Transverse colon (tissue), 4 donors: ENCODE results near the gene ARHGAP40. TPM values are rescaled to one million over a fixed set of nuclear protein-coding genes. Genes with fewer than 3 reads are reported as not detected.

ENCODE experiments used
- DNase-seq: peaks from one replicate; pipeline ENCODE4 v3.0.0-alpha.2; 2019
- H3K27ac ChIP-seq, 4 donors: fragments of 200-600 bp; sonication (generic); 2 replicates each; pipeline ENCODE4 v1.5.1; 2016 to 2018; ENCODE audit warnings: inconsistent platforms in 4 of 4
- H3K27me3 ChIP-seq: fragments of 200-600 bp; sonication (generic); 2 replicates; pipeline ENCODE4 v1.5.1; 2017; ENCODE audit warnings: inconsistent platforms
- H3K36me3 ChIP-seq, 4 donors: fragments of 200-600 bp; sonication (generic); 2 replicates each; pipeline ENCODE4 v1.5.1; 2017 to 2019; ENCODE audit warnings: inconsistent platforms in 4 of 4
- H3K4me1 ChIP-seq, 4 donors: fragments of 200-600 bp; sonication (generic); 2 replicates each; pipeline ENCODE4 v1.5.1; 2017 to 2020; ENCODE audit warnings: inconsistent platforms in 4 of 4
- H3K4me3 ChIP-seq, 4 donors: fragments of 200-600 bp; sonication (generic); 1 replicate in 1 of 4; 2 replicates in 3 of 4; pipeline versions ENCODE4 v1.5.1 to v1.6.1; 2017 to 2019; ENCODE audit warnings: inconsistent platforms in 4 of 4
- H3K9me3 ChIP-seq, 2 donors: fragments of 200-600 bp; sonication (generic); 2 replicates each; pipeline ENCODE4 v1.5.1; 2017 to 2019; ENCODE audit warnings: inconsistent platforms in 2 of 2
- CTCF ChIP-seq, 5 experiments: fragments of 200-600 bp in 3 of 5; fragments of 450-650 bp in 2 of 5; sonication (generic) in 3 of 5; IDR thresholded peaks; 1 replicate in 2 of 5; 2 replicates in 3 of 5; pipeline ENCODE4 v1.5.1; 2016 to 2017; ENCODE audit warnings: antibody characterized with exemption in 5 of 5, inconsistent platforms in 3 of 5, mild to moderate bottlenecking in 2 of 5, moderate library complexity in 1 of 5
- EP300 ChIP-seq: sonication (generic); formaldehyde crosslinking; IDR thresholded peaks from one replicate; pipeline ENCODE4 v1.6.1; 2017; ENCODE audit warnings: antibody characterized with exemption, low read depth
- POLR2A ChIP-seq: fragments of 450-650 bp; IDR thresholded peaks from one replicate; pipeline ENCODE4 v1.6.1; 2016; ENCODE audit warnings: antibody characterized with exemption, mild to moderate bottlenecking, moderate library complexity
- POLR2AphosphoS5 ChIP-seq, 3 donors: sonication (generic); formaldehyde crosslinking; IDR thresholded peaks; one replicate each; pipeline ENCODE4 v1.6.1; 2016; ENCODE audit warnings: antibody characterized with exemption in 3 of 3
- WGBS, 2 donors: methylation state at CpG; one replicate each; pipeline ENCODE4 v1.1.5; 2018; ENCODE audit warnings: low coverage in 1 of 2; 5-methylcytosine and 5-hydroxymethylcytosine counted together
- in situ Hi-C, 4 donors: fragments of 200-750 bp; cut with MboI; loops; one replicate each; pipeline versions ENCODE4 v1.15.0 to v1.15.1; 2017; ENCODE audit warnings: low sequenced_read_pairs in 3 of 4, low pct_ligation_motif_present in 1 of 4, low pct_unique_long_range_greater_than_20kb in 1 of 4
- intact Hi-C: fragments of 100-400 bp; cut with DNase I; formaldehyde crosslinking; loops from one replicate; pipeline ENCODE4 v1.15.1; 2023; ENCODE audit warnings: low total_unique reads
- total RNA-seq, 4 donors: library from RNA; depleted of rRNA; stranded (reverse); fragments of >200 nt; gene quantifications; one replicate each; pipeline ENCODE4 v1.1.0, GENCODE V29; 2016

ARHGAP40 gene
- total RNA-seq, 4 donors from 2014 or later, result not detected

GRCh38 chr20:38584099-38584763 lies 17.4 kb upstream of the ARHGAP40 start:
- no peaks in the 10 kb centered on the region for H3K9me3 ChIP-seq
- H3K27ac ChIP-seq, result no peak overlapping the region
- intact Hi-C loops (no loop called here), in situ Hi-C loops (no loop called here)
- TF ChIP-seq EP300 (no peak), CTCF (IDR thresholded peaks at IDR 0.05) (no peak), POLR2AphosphoS5 (IDR thresholded peaks at IDR 0.05) (no peak), POLR2A (no peak)
- no peaks in the 10 kb centered on the region for H3K4me1 ChIP-seq
- no peak overlapping the region for H3K4me3 ChIP-seq
- H3K27me3 ChIP-seq, result peaks cover 10% of the 10 kb centered on the region
- DNase-seq, result no peak
- WGBS, 2 donors, result 33 to 44% methylated on average over 1 to 7 of the region's 7 CpGs
- no peaks in the 10 kb centered on the region for H3K36me3 ChIP-seq

GRCh38 chr20:38585404-38586180 lies 16.0 kb upstream of the ARHGAP40 start:
- Histone ChIP-seq H3K4me1 (no peaks in the 10 kb centered on the region), H3K27me3 (peaks cover 10% of the 10 kb centered on the region), H3K27ac (no peak overlapping the region), H3K4me3 (no peak overlapping the region), H3K9me3 (no peaks in the 10 kb centered on the region), H3K36me3 (no peaks in the 10 kb centered on the region)
- intact Hi-C loops (no loop called here), in situ Hi-C loops (no loop called here)
- TF ChIP-seq POLR2A (no peak), EP300 (no peak), CTCF (IDR thresholded peaks at IDR 0.05) (no peak), POLR2AphosphoS5 (IDR thresholded peaks at IDR 0.05) (no peak)
- DNase-seq, result no peak
- WGBS, 2 donors, result 72 to 87% methylated on average over 4 to 10 of the region's 10 CpGs

- no peak overlapping the region for H3K4me3 ChIP-seq
- DNase-seq, result no peak
- in situ Hi-C loops, result no loop called here
- intact Hi-C loops, result no loop called here
- no peaks in the 10 kb centered on the region for H3K4me1 ChIP-seq
- H3K27me3 ChIP-seq, result peaks cover 10% of the 10 kb centered on the region
- 50 to 75% methylated on average over 2 to 3 of the region's 3 CpGs for WGBS, 2 donors
- H3K27ac ChIP-seq, result no peak overlapping the region
- TF ChIP-seq EP300 (no peak), CTCF (IDR thresholded peaks at IDR 0.05) (no peak), POLR2A (no peak), POLR2AphosphoS5 (IDR thresholded peaks at IDR 0.05) (no peak)
- H3K36me3 ChIP-seq, result no peaks in the 10 kb centered on the region
- no peaks in the 10 kb centered on the region for H3K9me3 ChIP-seq
Observed at GRCh38 chr20:38586181-38586525, 15.5 kb upstream of the ARHGAP40 start.

- no peak overlapping the region for H3K4me3 ChIP-seq
- H3K27ac ChIP-seq, result no peak overlapping the region
- H3K27me3 ChIP-seq, result peaks cover 10% of the 10 kb centered on the region
- intact Hi-C loops (no loop called here), in situ Hi-C loops (no loop called here)
- TF ChIP-seq POLR2A (no peak), POLR2AphosphoS5 (IDR thresholded peaks at IDR 0.05) (no peak), CTCF (IDR thresholded peaks at IDR 0.05) (no peak), EP300 (no peak)
- 84% methylated on average over 6 of the region's 6 CpGs; no CpG with 5 or more reads in 1 of the 2 donors for WGBS, 2 donors
- no peaks in the 10 kb centered on the region for H3K9me3 ChIP-seq
- H3K36me3 ChIP-seq, result no peaks in the 10 kb centered on the region
- H3K4me1 ChIP-seq, result no peaks in the 10 kb centered on the region
- no peak for DNase-seq
Observed at GRCh38 chr20:38588303-38588702, 13.3 kb upstream of the ARHGAP40 start.
